ENCODE measurements around the gene CCNG1. TPM values are rescaled to one million over a fixed set of nuclear protein-coding genes. Genes with fewer than 3 reads are reported as not detected.

CCNG1 gene
- polyA plus RNA-seq, 1 donor (not counting 4 experiments of a cell fraction or from before 2014, with no cell fraction given), result 96.7 TPM

GRCh38 chr5:163478126-163478981 lies 41.0 kb downstream of the CCNG1 start:
- Histone ChIP-seq H3K9ac (ENCODE audit: control insufficient read depth, extremely low read depth, insufficient read depth, low read length) (no peak overlapping the region), H3K79me2 (ENCODE audit: control insufficient read depth, insufficient read depth, low read length) (no peaks in the 10 kb centered on the region), H3K9me3 (ENCODE audit: control insufficient read depth, low read depth, low read length) (no peaks in the 10 kb centered on the region), H3K4me3 (ENCODE audit: control insufficient read depth in 2 of 3, extremely low read depth in 1 of 3, insufficient read depth in 2 of 3, low read depth in 1 of 3, low read length in 3 of 3) (no peak overlapping the region), H3K4me1 (ENCODE audit: control insufficient read depth, extremely low read depth, insufficient read depth, low read length) (peaks cover 8% of the 10 kb centered on the region), H3K36me3 (ENCODE audit: control insufficient read depth in 2 of 2, extremely low read depth in 1 of 2, insufficient read depth in 2 of 2, low read length in 2 of 2) (peaks cover 0 to 9% of the 10 kb centered on the region in 2 experiments), H3K4me2 (ENCODE audit: control insufficient read depth, extremely low read depth, insufficient read depth, low read depth, low read length) (peak overlapping the region; percentile 25), H2AFZ (ENCODE audit: control insufficient read depth, low read length) (no peak overlapping the region), H3K27ac (ENCODE audit: control insufficient read depth, insufficient read depth, low read length) (peak overlapping the region; percentile 39), H3K9me1 (ENCODE audit: control insufficient read depth, extremely low read depth, insufficient read depth, low read length) (no peaks in the 10 kb centered on the region), H3K27me3 (ENCODE audit: control insufficient read depth, extremely low read depth, insufficient read depth, low read length) (no peaks in the 10 kb centered on the region), H4K20me1 (ENCODE audit: control insufficient read depth, extremely low read depth, insufficient read depth, low read length) (no peaks in the 10 kb centered on the region)
- dilution Hi-C loops (cut with MboI; ENCODE audit: extremely low pct_ligation_motif_present, low sequenced_read_pairs), result no loop called here
- DNase-seq (ENCODE audit: low read depth, low spot score), result no peak
- TF ChIP-seq EZH2 (IDR thresholded peaks at IDR 0.05; ENCODE audit: low read length) (no peak), CTCF (optimal IDR thresholded peaks at IDR 0.05 in 1 of 3, IDR thresholded peaks at IDR 0.05 in 1 of 3, conservative IDR thresholded peaks at IDR 0.05 in 1 of 3; ENCODE audit: extremely low read depth in 1 of 3, insufficient read depth in 2 of 3, low read length in 3 of 3) (no peak)
- no peak for FAIRE-seq

GRCh38 chr5:163478982-163479271 lies 41.5 kb downstream of the CCNG1 start:
- Histone ChIP-seq H4K20me1 (ENCODE audit: control insufficient read depth, extremely low read depth, insufficient read depth, low read length) (no peaks in the 10 kb centered on the region), H3K27ac (ENCODE audit: control insufficient read depth, insufficient read depth, low read length) (peak overlapping the region; percentile 39), H3K9ac (ENCODE audit: control insufficient read depth, extremely low read depth, insufficient read depth, low read length) (no peak overlapping the region), H3K9me1 (ENCODE audit: control insufficient read depth, extremely low read depth, insufficient read depth, low read length) (no peaks in the 10 kb centered on the region), H3K4me2 (ENCODE audit: control insufficient read depth, extremely low read depth, insufficient read depth, low read depth, low read length) (no peak overlapping the region), H3K36me3 (ENCODE audit: control insufficient read depth in 2 of 2, extremely low read depth in 1 of 2, insufficient read depth in 2 of 2, low read length in 2 of 2) (peaks cover 0 to 9% of the 10 kb centered on the region in 2 experiments), H3K4me3 (ENCODE audit: control insufficient read depth in 2 of 3, extremely low read depth in 1 of 3, insufficient read depth in 2 of 3, low read depth in 1 of 3, low read length in 3 of 3) (no peak overlapping the region), H3K27me3 (ENCODE audit: control insufficient read depth, extremely low read depth, insufficient read depth, low read length) (no peaks in the 10 kb centered on the region), H3K79me2 (ENCODE audit: control insufficient read depth, insufficient read depth, low read length) (no peaks in the 10 kb centered on the region), H3K4me1 (ENCODE audit: control insufficient read depth, extremely low read depth, insufficient read depth, low read length) (peaks cover 8% of the 10 kb centered on the region), H3K9me3 (ENCODE audit: control insufficient read depth, low read depth, low read length) (no peaks in the 10 kb centered on the region), H2AFZ (ENCODE audit: control insufficient read depth, low read length) (no peak overlapping the region)
- dilution Hi-C loops (cut with MboI; ENCODE audit: extremely low pct_ligation_motif_present, low sequenced_read_pairs), result no loop called here
- TF ChIP-seq EZH2 (IDR thresholded peaks at IDR 0.05; ENCODE audit: low read length) (no peak), CTCF (optimal IDR thresholded peaks at IDR 0.05 in 1 of 3, IDR thresholded peaks at IDR 0.05 in 1 of 3, conservative IDR thresholded peaks at IDR 0.05 in 1 of 3; ENCODE audit: extremely low read depth in 1 of 3, insufficient read depth in 2 of 3, low read length in 3 of 3) (no peak)
- DNase-seq (ENCODE audit: low read depth, low spot score) (no peak), FAIRE-seq (no peak)

All from keratinocyte (primary cell).